Measurements from ENCODE around the gene PWWP2A. TPM values are rescaled to one million over a fixed set of nuclear protein-coding genes. Genes with fewer than 3 reads are reported as not detected.
"Not testable (repeated sequence)": the region's sequence is repeated elsewhere in the genome, so short reads cannot be mapped to it uniquely, and the experiment has no call there.

PWWP2A gene
- total RNA-seq, 1 donor from 2014 or later = 22.7 TPM

GRCh38 chr5:160152901-160153300 is 33.7 kb upstream of the PWWP2A start:
- intact Hi-C loops (cut with micrococcal nuclease) = no loop called here
- no peak overlapping the region for H3K27ac Mint-ChIP-seq
- no peak for DNase-seq (ENCODE audit: low spot score)
- no peak overlapping the region for H3K4me3 Mint-ChIP-seq (ENCODE audit: low read depth)
- H3K4me1 Mint-ChIP-seq (ENCODE audit: low read depth) = peaks cover 1% of the 10 kb centered on the region
- no peaks in the 10 kb centered on the region for H3K9me3 Mint-ChIP-seq
- peaks cover 1% of the 10 kb centered on the region for H3K27me3 Mint-ChIP-seq (ENCODE audit: low read depth)
- H3K36me3 Mint-ChIP-seq (ENCODE audit: low read depth) = no peaks in the 10 kb centered on the region

- H3K4me3 Mint-ChIP-seq (ENCODE audit: low read depth) = no peak overlapping the region
- H3K36me3 Mint-ChIP-seq (ENCODE audit: low read depth) = no peaks in the 10 kb centered on the region
- no peak overlapping the region for H3K27ac Mint-ChIP-seq
- DNase-seq (ENCODE audit: low spot score) = no peak
- no peaks in the 10 kb centered on the region for H3K9me3 Mint-ChIP-seq
- H3K27me3 Mint-ChIP-seq (ENCODE audit: low read depth) = peaks cover 1% of the 10 kb centered on the region
- peaks cover 1% of the 10 kb centered on the region for H3K4me1 Mint-ChIP-seq (ENCODE audit: low read depth)
- intact Hi-C loops (cut with micrococcal nuclease) = no loop called here
These were observed 33.0 kb upstream of the PWWP2A start for GRCh38 chr5:160152287-160152686.

DNA sequence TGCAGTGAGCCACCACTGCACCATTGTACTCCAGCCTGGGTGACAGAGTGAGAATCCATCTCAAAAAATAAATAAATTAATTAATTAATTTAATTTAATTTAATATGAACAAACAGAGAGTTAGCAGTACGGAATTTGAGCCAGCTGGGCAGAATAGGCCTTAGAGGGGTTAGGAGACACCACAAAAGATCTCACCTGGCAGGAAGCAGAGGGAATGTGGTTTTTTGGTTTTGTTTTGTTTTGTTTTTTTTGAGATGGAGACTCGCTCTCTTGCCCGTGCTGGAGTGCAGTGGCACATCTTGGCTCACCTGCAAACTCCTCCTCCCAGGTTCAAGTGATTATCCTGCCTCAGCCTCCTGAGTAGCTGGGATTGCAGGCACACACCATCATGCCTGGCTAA is 31.8 kb upstream of the PWWP2A start:
- H3K4me3 Mint-ChIP-seq (ENCODE audit: low read depth) = no peak overlapping the region
- H3K36me3 Mint-ChIP-seq (ENCODE audit: low read depth) = no peaks in the 10 kb centered on the region
- DNase-seq (ENCODE audit: low spot score) = no peak
- no peaks in the 10 kb centered on the region for H3K9me3 Mint-ChIP-seq
- peaks cover 1% of the 10 kb centered on the region for H3K4me1 Mint-ChIP-seq (ENCODE audit: low read depth)
- H3K27me3 Mint-ChIP-seq (ENCODE audit: low read depth) = peaks cover 1% of the 10 kb centered on the region
- no peak overlapping the region for H3K27ac Mint-ChIP-seq
- intact Hi-C loops (cut with micrococcal nuclease) = no loop called here

DNA sequence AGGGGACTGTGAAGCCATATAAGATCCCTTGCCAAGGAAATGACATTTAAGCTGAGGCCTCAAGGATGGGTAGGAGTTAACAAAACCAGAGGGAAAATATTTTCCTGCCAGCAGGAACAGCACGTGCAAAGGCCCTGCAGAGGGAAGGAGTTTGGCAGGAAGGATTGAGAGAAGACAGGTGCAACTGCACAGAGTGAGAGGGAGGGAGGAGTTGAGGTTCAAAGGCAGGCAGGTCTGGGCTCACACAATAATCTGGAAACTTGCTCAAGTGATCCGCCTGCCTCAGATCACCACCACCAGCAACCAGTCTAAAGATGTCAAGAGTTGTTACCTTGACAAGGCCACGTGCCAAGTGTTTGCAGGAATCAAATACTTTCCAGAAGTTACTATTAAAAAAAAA is 31.1 kb upstream of the PWWP2A start:
- Mint-ChIP-seq H3K9me3 (no peaks in the 10 kb centered on the region), H3K4me1 (ENCODE audit: low read depth) (peaks cover 1% of the 10 kb centered on the region), H3K4me3 (ENCODE audit: low read depth) (no peak overlapping the region), H3K36me3 (ENCODE audit: low read depth) (no peaks in the 10 kb centered on the region), H3K27me3 (ENCODE audit: low read depth) (peaks cover 1% of the 10 kb centered on the region), H3K27ac (no peak overlapping the region)
- DNase-seq (ENCODE audit: low spot score) = no peak
- intact Hi-C loops (cut with micrococcal nuclease) = no loop called here

- H3K27me3 Mint-ChIP-seq (ENCODE audit: low read depth); DNase-seq (ENCODE audit: low spot score); H3K4me3 Mint-ChIP-seq (ENCODE audit: low read depth); H3K4me1 Mint-ChIP-seq (ENCODE audit: low read depth); intact Hi-C loops (cut with micrococcal nuclease); H3K27ac Mint-ChIP-seq; H3K9me3 Mint-ChIP-seq; H3K36me3 Mint-ChIP-seq (ENCODE audit: low read depth): not testable (repeated sequence)
These were observed 25.2 kb upstream of the PWWP2A start for GRCh38 chr5:160144436-160144835.

- H3K36me3 Mint-ChIP-seq (ENCODE audit: low read depth) = no peaks in the 10 kb centered on the region
- no peak overlapping the region for H3K4me3 Mint-ChIP-seq (ENCODE audit: low read depth)
- DNase-seq (ENCODE audit: low spot score) = no peak
- H3K9me3 Mint-ChIP-seq = no peaks in the 10 kb centered on the region
- H3K27me3 Mint-ChIP-seq (ENCODE audit: low read depth) = no peaks in the 10 kb centered on the region
- intact Hi-C loops (cut with micrococcal nuclease) = no loop called here
- H3K4me1 Mint-ChIP-seq (ENCODE audit: low read depth) = no peaks in the 10 kb centered on the region
- no peak overlapping the region for H3K27ac Mint-ChIP-seq
These were observed 15.1 kb upstream of the PWWP2A start for GRCh38 chr5:160134332-160134731.

- Mint-ChIP-seq H3K27ac (no peak overlapping the region), H3K36me3 (ENCODE audit: low read depth) (no peaks in the 10 kb centered on the region), H3K27me3 (ENCODE audit: low read depth) (no peaks in the 10 kb centered on the region), H3K4me1 (ENCODE audit: low read depth) (no peaks in the 10 kb centered on the region), H3K4me3 (ENCODE audit: low read depth) (no peak overlapping the region), H3K9me3 (no peaks in the 10 kb centered on the region)
- no peak for DNase-seq (ENCODE audit: low spot score)
- intact Hi-C loops (cut with micrococcal nuclease) = no loop called here
These were observed 14.7 kb upstream of the PWWP2A start for GRCh38 chr5:160133918-160134304.

- Mint-ChIP-seq H3K4me1 (ENCODE audit: low read depth) (no peaks in the 10 kb centered on the region), H3K9me3 (no peaks in the 10 kb centered on the region), H3K36me3 (ENCODE audit: low read depth) (no peaks in the 10 kb centered on the region), H3K4me3 (ENCODE audit: low read depth) (no peak overlapping the region), H3K27me3 (ENCODE audit: low read depth) (no peaks in the 10 kb centered on the region), H3K27ac (no peak overlapping the region)
- DNase-seq (ENCODE audit: low spot score) = no peak
- intact Hi-C loops (cut with micrococcal nuclease) = no loop called here
These were observed 14.0 kb upstream of the PWWP2A start for GRCh38 chr5:160133071-160133917.

- Mint-ChIP-seq H3K9me3 (no peaks in the 10 kb centered on the region), H3K4me1 (ENCODE audit: low read depth) (no peaks in the 10 kb centered on the region), H3K36me3 (ENCODE audit: low read depth) (no peaks in the 10 kb centered on the region), H3K27ac (no peak overlapping the region), H3K4me3 (ENCODE audit: low read depth) (no peak overlapping the region), H3K27me3 (ENCODE audit: low read depth) (peaks cover 4% of the 10 kb centered on the region)
- no peak for DNase-seq (ENCODE audit: low spot score)
- intact Hi-C loops (cut with micrococcal nuclease) = no loop called here
These were observed 10.6 kb upstream of the PWWP2A start for GRCh38 chr5:160129841-160130240.

GRCh38 chr5:160128632-160129031 is 9.4 kb upstream of the PWWP2A start:
- no peaks in the 10 kb centered on the region for H3K9me3 Mint-ChIP-seq
- no peak overlapping the region for H3K27ac Mint-ChIP-seq
- intact Hi-C loops (cut with micrococcal nuclease) = no loop called here
- no peaks in the 10 kb centered on the region for H3K4me1 Mint-ChIP-seq (ENCODE audit: low read depth)
- H3K27me3 Mint-ChIP-seq (ENCODE audit: low read depth) = peaks cover 4% of the 10 kb centered on the region
- no peak overlapping the region for H3K4me3 Mint-ChIP-seq (ENCODE audit: low read depth)
- H3K36me3 Mint-ChIP-seq (ENCODE audit: low read depth) = no peaks in the 10 kb centered on the region
- no peak for DNase-seq (ENCODE audit: low spot score)

DNA sequence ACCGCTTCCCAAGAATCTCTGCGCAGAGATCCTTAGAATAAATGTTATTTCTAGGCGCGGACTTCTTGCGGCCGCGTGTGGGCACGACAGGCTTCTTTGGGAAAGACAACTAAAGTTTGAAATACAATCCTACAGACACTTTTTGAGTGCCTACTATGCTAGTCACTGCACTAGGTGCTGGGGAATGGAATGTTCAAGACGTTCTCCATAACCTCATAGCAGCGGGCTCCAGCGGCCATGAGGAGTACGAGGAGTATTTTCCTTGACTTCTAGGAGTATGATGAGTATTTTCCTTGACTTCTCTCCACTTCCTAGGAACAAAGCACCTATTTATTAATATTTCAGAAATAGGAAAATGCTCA is 636 bp upstream of the PWWP2A start:
- intact Hi-C loops (cut with micrococcal nuclease) = loop anchor here (1.0 to 5.0 kb wide), 7 partner anchors 38 to 913 kb away; partner anchors contain the start of genes RNF145, SLU7, TTC1 and UBLCP1
- peaks cover 3% of the 10 kb centered on the region for H3K27me3 Mint-ChIP-seq (ENCODE audit: low read depth)

DNA sequence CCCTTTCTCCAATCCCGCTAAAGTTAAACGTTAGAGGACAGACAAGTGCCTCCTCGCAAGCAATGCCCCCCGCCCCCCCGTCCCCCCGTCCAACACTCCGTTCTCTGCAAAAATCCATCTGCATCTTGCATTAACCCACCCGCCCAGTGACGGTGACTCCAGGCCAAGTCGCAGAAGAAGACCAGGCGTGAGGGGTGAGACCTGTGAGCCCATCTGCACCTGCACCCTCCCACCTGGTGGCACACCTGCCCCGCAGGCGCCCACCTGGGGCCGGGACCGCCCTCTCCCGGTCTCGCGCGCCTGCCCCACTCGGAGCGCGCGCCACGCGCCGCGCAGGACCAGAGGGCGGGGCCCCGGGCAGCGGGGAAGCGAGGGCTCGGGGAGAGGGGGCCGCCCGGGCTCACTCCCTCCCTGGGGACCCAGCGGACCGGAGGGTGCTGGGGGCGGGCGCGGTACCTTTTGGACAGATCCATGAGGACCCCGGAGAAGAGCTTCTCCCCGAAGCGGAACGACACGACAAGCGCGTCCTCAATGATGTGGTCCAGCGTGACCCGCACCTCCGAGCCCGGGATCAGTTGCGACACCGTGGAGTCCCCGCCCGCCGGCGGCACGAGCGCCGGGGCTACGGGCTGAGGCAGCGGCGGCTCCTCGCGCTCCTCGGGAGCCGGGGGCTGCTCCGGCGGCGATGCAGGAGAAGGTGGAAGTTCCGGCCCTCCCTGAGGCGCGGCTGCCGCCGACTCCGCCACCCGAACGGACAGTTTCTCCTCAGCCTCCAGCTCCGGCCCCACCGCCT is 705 bp downstream of the PWWP2A start:
- DNase-seq (ENCODE audit: low spot score) = peak; percentile 33
- intact Hi-C loops (cut with micrococcal nuclease) = loop anchor here (1.0 to 5.0 kb wide), 7 partner anchors 36 to 911 kb away; partner anchors contain the start of genes RNF145, SLU7, TTC1 and UBLCP1
- H3K4me1 Mint-ChIP-seq (ENCODE audit: low read depth) = peaks cover 13% of the 10 kb centered on the region
- H3K9me3 Mint-ChIP-seq = no peaks in the 10 kb centered on the region
- peak overlapping the region; percentile 60 for H3K27ac Mint-ChIP-seq
- H3K27me3 Mint-ChIP-seq (ENCODE audit: low read depth) = peaks cover 3% of the 10 kb centered on the region
- H3K36me3 Mint-ChIP-seq (ENCODE audit: low read depth) = peaks cover 28% of the 10 kb centered on the region
- peak overlapping the region; percentile 79 for H3K4me3 Mint-ChIP-seq (ENCODE audit: low read depth)

More for the DNA sequence above, 636 bp upstream of the PWWP2A start:
- Mint-ChIP-seq H3K27ac (peak overlapping the region; percentile 46), H3K9me3 (no peaks in the 10 kb centered on the region), H3K36me3 (ENCODE audit: low read depth) (peaks cover 23% of the 10 kb centered on the region), H3K4me3 (ENCODE audit: low read depth) (peak overlapping the region; percentile 94), H3K4me1 (ENCODE audit: low read depth) (peaks cover 13% of the 10 kb centered on the region)
- no peak for DNase-seq (ENCODE audit: low spot score)

DNA sequence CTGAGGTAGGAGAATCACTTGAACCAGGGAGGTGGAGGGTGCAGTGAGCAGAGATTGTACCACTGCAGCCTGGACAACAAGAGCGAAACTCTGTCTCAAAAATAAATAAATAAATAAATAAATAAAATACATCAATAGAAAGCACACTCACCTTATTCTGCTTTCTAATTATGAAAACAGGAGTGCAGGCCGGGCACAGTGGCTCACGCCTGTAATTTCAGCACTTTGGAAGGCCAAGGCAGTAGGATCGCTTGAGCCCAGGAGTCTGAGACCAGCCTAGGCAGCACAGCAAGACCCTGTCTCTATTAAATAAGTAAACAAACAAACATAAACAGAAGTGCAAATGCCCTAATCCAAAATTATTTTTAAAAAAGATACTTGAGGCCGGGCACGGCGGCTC is 2.3 kb downstream of the PWWP2A start:
- H3K27me3 Mint-ChIP-seq (ENCODE audit: low read depth) = peaks cover 1% of the 10 kb centered on the region
- H3K4me3 Mint-ChIP-seq (ENCODE audit: low read depth) = peak overlapping the region; percentile 79
- peaks cover 13% of the 10 kb centered on the region for H3K4me1 Mint-ChIP-seq (ENCODE audit: low read depth)
- DNase-seq (ENCODE audit: low spot score) = no peak
- H3K9me3 Mint-ChIP-seq = no peaks in the 10 kb centered on the region
- H3K27ac Mint-ChIP-seq = no peak overlapping the region
- intact Hi-C loops (cut with micrococcal nuclease) = loop anchor here (5.0 kb wide), 2 partner anchors 35 to 910 kb away; partner anchors contain the start of gene RNF145
- peaks cover 41% of the 10 kb centered on the region for H3K36me3 Mint-ChIP-seq (ENCODE audit: low read depth)
